ENCODE data around the gene ITGA1.
A peak's percentile ranks its signal among the peaks of the same experiment; 100 is the strongest.
"Not testable (repeated sequence)": the region's sequence is repeated elsewhere in the genome, so short reads cannot be mapped to it uniquely, and the experiment has no call there.

The ITGA1 gene

DNA sequence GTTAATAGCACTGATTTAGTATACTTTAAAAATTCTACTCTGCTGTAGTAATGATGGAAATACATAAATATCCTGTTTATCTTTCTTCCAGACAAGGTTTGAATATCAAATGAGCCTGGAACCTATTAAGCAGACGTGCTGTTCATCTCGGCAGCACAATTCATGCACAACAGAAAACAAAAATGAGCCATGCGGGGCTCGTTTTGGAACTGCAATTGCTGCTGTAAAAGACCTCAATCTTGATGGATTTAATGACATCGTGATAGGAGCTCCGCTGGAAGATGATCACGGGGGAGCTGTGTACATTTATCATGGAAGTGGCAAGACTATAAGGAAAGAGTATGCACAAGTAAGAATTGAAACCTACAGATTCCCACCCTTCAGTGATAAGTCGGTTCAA lies 122.4 kb downstream of the ITGA1 start:
- DNase-seq, result no peak

DNA sequence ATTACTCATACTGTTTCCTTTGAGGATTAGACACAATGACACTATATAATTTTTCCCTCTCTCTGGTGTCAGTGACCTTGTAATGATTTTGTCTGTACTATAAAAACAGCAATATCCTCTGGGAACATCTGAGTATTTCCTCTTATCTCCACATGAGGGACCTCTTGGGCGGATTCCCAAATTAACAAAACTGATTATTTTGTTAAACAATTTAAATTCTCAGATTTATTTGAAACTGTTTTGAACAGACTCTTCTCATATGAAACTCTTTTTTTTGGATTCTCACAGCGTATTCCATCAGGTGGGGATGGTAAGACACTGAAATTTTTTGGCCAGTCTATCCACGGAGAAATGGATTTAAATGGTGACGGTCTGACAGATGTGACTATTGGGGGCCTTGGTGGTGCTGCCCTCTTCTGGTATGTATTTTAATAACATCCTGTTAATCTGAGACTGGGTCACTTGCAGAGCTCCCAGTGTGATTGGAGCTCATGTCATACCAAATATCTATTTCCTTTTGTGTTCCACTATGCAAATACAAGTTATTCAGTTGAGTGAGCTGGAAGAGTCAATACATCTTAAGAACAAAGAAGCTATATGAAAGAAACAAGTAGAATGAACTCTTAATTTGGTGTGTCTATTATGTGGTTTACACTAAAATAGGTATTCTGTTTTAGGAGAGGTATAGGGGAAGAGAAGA lies 127.6 kb downstream of the ITGA1 start:
- DNase-seq, result peak; percentile 18

DNA sequence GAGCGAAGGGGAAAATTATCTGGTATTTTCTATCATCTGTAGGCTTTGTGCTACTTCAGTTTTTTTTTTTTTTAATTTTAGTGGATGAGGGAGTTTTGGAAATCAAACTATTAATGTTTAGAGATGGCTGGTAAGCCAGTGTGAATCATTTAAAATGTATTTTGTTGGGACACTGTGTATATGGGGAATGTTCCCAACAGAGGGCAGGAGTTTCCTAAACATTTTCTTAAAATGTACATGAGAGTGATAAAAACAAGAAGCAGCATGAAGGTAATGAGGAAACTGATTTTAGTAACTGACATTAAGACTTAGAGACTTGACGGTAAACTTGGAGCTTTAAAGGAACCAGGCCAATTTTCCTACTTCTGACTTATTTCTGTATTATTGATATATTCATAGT lies 133.2 kb downstream of the ITGA1 start:
- no peak for DNase-seq

DNA sequence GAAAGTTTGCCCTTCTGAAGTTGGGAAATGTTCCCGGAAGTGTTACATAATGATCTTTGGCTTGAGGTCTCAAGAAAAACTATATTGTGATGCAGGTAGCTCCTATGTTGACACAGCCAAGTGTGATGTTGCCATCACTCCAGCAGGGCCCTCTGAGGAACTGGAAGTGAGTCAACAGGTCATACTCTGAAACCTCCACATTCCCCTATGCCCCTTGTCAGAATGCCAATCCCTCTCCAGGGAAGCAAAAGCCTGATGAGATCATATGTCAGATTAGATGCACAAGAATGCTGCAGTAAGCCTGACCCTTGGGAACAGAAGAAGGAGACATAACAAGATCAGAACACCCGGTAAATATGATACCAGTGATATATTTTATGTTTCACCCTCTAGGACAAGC lies 134.7 kb downstream of the ITGA1 start:
- DNase-seq, result no peak

DNA sequence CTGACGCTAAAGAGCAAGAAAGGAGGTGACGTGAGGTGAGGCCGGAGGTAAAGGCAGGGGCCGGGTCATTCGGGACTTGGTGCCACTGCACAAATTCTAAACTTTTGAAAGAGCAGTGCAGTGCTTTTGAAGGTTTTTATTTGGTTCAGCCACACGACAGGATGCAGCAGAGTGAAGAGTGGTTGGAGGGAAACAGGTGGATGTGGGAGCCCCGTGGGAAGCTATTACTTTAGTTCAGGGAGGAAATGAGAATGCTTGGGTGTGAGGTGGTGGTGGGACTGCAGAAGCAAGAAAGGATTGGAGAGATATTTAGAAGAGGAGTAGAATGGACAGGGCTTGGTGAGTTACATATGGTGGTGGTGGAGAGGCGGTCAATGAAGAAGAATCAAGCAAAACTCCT lies 136.7 kb downstream of the ITGA1 start:
- DNase-seq, result no peak

DNA sequence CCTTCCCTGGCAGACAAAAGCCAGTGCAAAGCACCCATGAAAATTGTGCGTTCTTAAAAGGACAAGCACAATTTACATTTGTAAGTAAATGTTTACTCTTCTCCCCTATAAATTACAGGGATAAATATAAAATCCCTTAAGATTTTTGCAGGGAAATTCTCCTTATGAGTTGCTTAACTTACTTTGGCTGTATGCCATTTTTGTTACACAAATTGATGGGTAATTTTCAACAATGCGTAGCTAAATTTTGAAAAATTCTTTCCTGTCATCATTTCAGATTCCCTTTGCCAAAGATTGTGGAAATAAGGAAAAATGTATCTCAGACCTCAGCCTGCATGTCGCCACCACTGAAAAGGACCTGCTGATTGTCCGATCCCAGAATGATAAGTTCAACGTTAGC lies 137.3 kb downstream of the ITGA1 start:
- no peak for DNase-seq

DNA sequence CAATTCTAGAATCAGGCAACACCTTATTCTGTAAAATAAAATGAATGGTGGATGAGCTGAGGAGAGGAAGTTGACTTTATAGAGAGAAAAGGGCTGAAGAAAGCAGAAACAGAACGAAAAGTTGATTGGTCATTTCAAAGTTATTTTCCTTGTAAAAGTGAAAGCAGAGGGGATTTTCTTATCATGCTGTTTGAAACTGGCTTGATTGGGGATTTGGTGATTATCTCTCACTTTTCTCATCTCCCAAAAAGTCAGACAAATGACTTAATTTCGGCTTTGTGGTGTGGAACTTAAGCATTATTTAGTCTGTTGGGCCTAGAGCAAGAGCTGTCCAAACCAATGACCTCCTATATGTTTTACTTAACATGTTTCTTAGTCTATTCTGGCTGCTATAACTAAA lies 141.0 kb downstream of the ITGA1 start:
- DNase-seq, result no peak

DNA sequence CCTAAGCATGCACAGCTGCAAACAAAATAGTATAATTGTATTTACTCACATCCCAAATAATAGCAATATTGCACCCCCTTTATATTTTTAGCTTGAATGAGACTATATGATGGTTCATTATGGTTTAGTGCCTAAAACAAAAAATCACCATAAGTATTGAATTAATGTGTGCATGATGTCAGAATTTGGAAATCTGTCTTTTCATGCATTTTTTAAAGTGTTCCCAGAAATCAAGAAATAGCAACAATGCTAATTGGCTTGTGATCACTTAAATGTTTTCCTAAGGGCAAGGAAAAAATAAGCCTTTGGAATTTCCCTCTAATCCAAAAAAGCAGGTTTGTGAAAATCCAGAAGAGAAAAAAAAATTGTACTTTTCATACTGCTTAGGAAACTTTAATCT lies 150.5 kb downstream of the ITGA1 start:
- DNase-seq, result no peak

DNA sequence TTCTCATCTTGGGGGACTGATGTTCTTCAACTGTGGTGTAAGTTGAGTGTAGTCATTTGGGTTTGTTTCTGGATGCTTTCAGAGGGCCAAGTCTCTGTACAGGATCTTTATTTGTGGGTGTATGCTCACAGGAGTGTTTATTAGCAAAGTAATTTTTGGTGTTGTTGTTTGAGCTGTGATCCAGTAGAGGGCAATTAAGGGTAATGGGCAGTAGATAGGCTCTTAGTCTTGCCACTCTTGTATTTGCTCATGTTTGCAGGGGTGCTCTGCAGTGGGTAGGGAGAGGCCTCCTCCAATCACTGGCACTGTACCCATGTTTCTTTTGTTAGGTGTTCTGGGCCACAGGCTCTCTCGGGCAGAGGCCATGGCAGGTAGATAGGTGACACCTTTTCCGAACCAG lies 155.6 kb downstream of the ITGA1 start:
- DNase-seq, result no peak

DNA sequence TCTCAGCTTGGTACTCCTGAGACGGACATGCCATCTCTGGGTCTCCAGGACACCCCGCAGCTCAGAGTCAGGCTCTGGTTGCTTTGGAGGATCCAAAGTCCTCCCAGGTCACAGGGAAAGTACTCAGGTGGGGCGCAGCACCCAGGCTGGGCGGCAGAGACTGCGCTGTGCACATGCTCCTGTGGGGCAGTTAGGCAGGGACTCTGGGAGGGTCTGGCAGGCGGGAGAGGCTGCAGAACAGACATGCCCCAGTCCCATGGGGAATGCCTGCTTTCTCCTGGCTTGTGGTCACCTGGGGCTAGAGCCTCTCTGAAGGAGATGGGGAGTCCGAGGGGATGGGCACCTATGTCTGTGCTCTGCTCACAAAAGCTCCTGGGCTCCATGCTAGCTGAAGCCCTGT lies 156.1 kb downstream of the ITGA1 start:
- DNase-seq, result no peak

DNA sequence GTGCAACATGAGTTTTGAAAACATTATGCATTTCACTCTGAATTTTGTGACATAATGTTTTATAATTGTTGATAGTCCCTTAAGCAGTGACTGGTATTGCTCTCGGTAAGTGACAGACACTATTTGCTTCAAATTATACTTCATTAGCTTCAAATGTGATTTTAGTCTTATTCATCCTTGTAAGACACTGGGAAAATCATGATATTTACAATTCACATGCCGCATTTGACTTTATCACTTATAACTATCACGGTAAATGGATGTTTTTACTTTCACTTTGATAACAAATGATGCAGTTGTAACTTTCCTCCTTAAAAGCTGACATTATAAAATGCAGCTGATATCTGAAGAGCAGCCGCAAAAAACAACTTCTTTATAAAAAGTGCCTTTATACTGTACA lies 157.3 kb downstream of the ITGA1 start:
- no peak for DNase-seq

DNA sequence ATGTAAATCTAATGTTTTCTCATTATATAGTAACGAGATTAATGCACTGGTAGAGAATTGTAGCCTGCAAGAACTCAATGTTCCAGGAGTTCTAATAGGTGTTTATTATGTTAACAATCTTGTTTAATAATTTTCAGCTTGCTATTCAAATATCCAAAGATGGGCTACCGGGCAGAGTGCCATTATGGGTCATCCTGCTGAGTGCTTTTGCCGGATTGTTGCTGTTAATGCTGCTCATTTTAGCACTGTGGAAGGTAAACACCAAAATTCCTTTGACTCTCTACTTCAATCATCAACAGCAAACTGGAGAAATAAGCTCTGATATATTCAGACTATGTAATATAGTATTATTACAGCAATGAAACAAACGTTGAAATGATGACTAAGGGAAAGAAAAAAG lies 159.5 kb downstream of the ITGA1 start:
- DNase-seq, result no peak

DNA sequence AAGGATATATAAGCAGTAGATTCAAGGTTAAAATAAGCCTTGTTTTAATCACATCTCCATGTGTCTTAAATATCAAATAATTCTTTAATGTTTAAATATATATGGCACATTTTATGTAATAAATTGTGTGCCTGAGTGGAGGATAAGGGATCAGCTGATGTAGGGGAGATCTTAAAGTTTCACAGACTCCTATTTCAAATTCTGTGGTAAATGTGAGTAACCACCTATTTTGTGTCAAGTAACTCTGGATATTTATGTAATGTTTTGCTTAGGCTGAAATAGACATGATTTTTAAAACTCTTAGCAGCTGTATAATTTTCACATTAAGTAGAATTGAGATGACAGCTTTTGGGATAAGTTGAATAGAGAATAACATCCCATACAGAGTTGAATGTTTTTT lies 160.1 kb downstream of the ITGA1 start:
- DNase-seq, result no peak

DNA sequence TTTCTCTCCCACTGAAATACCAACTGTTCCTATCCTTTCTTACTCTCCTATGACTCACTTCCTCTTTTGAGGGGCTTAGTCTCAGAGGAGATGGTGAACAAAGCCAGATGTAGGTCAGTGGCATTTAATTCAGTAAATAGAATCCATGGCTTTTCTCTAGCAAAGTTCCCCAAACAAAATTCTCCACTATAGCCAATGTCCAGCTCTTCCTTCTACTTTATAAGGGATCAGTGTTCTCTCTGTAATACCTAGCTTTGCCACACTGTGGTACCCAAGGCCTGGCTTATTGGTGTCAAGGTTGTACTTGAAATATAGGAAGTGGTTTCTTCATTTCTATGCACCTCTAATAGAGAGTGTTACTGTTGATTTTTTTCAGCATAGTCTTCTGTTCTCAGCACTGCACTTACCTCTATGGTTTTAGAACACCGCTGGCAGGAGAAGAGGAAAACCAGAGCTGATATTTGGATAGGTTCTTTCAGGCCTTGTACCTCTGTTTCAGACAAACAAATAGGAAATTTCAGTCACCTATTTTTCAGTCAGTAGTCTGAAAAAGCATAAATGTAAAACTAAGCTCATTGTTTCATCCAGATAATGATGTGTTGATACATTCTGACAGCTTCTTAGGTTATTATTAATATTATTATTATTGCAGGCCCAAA lies 160.8 kb downstream of the ITGA1 start:
- peak; percentile 2 for DNase-seq

DNA sequence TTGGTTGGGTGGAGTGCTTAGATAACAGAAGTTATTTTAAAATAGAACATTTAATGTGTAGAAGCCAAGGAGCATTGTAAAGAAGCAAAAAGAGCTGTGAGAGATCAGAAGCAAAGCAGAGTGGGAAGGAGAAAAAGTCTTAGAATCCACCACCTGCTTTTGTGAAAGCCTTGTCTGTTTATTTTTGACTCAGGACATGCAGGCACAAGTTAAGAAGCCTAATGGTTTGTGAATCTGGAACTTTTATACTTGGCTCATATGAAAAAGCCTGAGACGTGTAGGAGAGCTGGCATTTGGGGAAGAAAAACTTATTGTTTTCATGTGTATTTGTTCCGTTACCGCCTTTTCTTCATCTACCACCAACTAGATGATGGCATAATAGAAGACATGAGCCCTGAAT lies 163.0 kb downstream of the ITGA1 start:
- no peak for DNase-seq

DNA sequence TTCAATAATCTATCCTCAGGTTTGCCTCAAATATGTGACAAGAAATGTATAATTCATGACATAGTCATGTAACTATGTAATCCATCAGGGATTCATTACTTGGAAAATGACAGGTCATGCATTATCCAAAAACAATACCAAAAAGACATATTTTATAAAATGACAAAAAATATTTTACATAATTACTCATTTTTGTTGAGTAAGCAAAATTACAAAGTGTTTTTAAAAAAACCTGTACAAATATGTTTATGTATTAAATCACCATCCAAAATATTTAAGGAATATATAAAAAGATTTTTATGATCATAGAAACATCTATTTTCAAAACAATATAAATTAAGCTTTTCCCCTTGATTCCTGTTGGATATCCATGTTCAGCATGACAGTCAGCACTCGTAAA lies 164.8 kb downstream of the ITGA1 start:
- DNase-seq, result no peak

DNA sequence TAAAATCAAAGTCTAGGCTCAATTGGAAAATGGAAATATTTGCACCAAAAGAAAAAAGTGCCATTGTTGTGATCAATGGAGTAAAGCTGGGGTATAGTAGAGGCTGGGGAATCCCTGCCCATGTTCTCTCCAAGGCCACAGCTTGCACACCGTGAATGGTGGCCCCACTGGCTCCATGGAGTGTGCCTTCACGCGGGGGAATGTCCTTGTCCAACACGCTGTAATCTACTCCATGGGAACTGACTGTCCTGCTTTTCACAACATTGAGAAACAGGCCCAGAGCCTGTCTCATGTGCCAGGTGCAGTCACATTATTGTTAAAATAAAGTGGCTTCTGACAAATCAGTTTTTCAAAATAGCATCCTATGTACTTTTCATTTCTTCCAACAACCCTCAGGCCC lies 168.3 kb downstream of the ITGA1 start:
- no peak for DNase-seq

DNA sequence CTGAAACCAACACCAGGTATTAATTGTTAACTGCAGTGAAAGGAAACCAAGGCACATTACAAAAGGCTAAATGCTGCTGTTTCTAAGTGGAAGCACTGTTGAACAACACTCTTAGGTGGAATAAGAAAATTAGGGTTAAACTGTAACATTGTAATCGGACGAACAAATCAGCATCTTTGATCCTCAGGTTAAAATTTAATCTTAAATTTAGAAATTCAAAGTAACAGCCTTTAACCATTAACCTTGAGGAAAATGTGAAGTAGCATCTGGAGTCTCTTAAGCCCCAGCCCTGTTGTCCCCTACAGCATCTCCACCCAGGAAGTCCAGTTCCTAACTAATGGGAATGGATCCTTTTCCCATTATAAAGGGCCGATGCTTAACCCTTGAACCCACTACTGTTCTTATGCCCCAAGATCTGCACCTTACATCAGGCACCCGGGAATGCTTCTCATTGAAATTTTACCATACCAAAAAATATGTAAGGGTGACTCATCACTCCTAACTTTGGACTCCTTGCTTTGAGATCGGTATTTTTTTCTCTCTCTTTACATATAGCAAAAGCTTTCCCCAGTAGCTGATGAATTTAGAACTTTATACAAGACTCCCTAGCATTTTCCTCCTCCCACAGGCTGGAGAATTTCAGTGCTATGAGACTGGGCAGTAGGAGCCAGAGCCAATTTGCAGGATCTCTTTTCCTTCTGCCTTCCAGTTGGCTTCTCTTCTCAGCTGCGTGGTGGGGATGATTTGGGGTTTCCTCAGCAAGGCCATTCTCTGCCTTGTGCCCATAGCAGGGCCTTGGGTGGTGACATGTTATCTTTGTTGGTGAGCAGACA lies 169.4 kb downstream of the ITGA1 start:
- DNase-seq, result no peak

DNA sequence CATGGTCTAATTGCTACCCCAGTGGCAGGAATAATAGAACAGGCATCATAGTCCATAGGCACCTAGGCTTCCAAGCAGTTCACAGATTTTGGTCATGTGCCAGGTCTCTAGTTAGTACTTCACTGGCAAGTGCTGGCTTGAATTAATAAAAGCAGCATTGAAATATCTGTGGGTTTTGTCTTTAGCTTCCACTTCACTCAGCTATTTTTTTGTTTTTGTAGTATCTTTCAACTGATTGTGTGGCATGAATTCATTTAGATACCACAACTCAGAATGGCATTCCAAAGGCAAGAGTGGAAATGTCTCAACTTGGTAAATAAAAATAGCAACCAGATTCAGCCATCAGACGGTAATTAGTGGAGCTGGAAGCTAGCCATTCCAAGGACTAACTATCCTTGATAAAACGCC lies 173.6 kb downstream of the ITGA1 start:
- no peak for DNase-seq

DNA sequence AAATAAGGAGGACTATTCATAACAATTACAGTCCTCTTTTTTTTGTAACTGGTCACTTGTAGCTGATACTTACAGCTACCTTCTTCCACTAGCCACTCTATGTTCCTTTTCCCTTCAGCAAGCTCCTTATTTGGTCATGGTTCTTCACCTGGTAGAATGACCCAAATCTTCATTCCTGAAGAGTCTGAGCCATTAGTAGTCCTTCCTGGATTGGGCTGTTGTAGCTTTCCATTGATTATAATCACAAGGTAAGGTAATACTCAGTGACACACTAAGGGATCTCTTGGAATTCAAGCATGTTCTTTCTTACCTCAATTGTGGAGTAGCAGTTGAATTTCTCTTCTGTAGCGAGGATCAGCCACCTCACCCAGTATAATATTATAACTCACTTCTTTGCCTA lies 175.9 kb downstream of the ITGA1 start:
- DNase-seq, result no peak

DNA sequence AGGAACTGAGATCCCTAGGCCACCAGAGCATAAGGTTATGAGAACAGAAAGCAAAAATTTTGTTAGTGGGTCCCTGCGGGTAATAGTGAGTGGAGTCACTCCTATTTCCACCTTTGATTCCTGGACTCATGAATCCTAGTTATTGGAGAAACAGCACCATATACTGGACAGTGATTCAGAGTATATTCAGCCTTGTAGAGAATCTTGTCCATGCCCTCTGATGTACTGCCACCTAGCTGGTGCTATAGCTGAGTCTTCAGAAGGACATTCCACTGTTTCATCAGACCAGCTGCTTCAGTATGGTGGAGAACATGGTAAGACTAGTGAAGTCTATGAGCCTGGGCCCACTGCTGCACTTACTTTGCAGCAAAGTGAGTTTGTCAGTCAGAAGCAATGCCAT lies 176.4 kb downstream of the ITGA1 start:
- no peak for DNase-seq

DNA sequence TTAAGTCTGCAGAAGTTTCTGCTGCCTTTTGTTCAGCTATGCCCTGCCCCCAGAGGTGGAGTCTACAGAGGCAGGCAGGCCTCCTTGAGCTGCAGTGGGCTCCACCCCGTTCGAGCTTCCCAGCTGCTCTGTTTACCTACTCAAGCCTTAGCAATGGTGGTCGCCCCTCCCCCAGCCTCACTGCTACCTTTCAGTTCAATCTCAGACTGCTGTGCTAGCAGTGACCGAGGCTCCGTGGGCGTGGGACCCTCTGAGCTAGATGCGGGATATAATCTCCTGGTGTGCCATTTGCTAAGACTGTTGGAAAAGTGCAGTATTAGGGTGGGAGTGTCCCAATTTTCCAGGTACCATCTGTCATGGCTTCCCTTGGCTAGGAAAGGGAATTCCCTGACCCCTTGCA lies 188.4 kb downstream of the ITGA1 start:
- not testable (repeated sequence) for DNase-seq

DNA sequence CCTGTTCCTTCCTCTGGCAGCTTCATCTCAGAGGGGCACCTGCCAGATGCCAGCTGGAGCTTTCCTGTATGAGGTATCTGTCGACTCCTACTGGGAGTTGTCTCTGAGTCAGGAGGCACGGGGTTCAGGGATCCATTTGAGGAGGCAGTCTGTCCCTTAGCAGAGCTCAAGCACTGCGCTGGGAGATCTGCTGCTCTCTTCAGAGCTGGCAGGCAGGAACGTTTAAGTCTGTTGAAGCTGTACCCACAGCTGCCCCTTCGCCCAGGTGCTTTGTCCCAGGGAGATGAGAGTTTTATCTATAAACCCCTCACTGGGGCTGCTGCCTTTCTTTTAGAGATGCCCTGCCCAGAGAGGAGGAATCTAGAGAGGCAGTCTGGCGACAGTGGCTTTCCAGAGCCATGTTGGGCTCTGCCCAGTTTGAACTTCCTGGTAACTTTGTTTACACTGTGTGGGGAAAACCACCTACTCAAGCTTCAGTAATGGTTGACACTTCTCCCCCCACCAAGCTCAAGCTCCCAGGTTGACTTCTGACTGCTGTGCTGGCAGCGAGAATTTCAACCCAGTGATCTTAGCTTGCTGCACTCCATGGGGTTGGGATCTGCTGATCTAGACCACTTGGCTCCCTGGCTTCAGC lies 189.7 kb downstream of the ITGA1 start:
- no peak for DNase-seq

DNA sequence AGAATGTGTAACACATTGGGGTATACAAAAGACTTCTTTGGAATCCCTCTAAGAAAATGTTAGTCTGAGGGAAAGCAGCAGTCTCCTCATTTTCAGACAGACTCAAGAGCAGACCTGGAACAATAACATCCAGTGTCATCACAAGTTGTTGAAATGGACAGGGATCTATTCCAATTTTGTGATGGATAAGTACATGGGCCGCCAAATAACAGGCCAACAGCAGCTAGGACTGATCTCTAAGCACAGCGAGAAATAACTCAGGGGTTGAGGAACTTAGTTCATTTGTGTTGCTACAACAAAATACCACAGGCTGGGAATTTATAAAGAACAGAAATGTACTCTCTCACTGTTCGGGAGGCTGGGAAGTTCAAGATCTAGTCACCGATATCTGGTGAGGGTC lies 193.8 kb downstream of the ITGA1 start:
- no peak for DNase-seq
